Stimulated activated CD8-positive, alpha-beta memory T cell treated with anti-CD3 and anti-CD28 coated beads, Interleukin-4, amount 100 ng/mL, for 4 hours (primary cell): ENCODE results near the gene ADAMTS20.

Experiments
- DNase-seq, 2 donors: peaks; one replicate each; pipeline ENCODE4 v3.0.0-alpha.2; 2020; ENCODE audit warnings: low read depth in 2 of 2, low spot score in 1 of 2

Gene ADAMTS20

GRCh38 chr12:43482311-43483085 lies 69.5 kb downstream of the ADAMTS20 start:
- no peak for DNase-seq

GRCh38 chr12:43480591-43480990 lies 71.4 kb downstream of the ADAMTS20 start:
- no peak for DNase-seq

- no peak for DNase-seq
Observed at GRCh38 chr12:43462741-43463140, 89.3 kb downstream of the ADAMTS20 start.

GRCh38 chr12:43462080-43462479 lies 89.9 kb downstream of the ADAMTS20 start:
- no peak for DNase-seq

- no peak for DNase-seq
Observed at GRCh38 chr12:43459285-43459684, 92.7 kb downstream of the ADAMTS20 start.

GRCh38 chr12:43453761-43454160 lies 98.2 kb downstream of the ADAMTS20 start:
- DNase-seq: no peak

GRCh38 chr12:43444940-43445564 lies 107.0 kb downstream of the ADAMTS20 start:
- peak in 1 of 2 donors; percentile 13 for DNase-seq

GRCh38 chr12:43436597-43436996 lies 115.4 kb downstream of the ADAMTS20 start:
- DNase-seq: no peak

GRCh38 chr12:43434614-43435013 lies 117.4 kb downstream of the ADAMTS20 start:
- DNase-seq: no peak

- no peak for DNase-seq
Observed at GRCh38 chr12:43428088-43428600, 123.9 kb downstream of the ADAMTS20 start.

- DNase-seq: no peak
Observed at GRCh38 chr12:43425361-43425760, 126.6 kb downstream of the ADAMTS20 start.

- no peak for DNase-seq
Observed at GRCh38 chr12:43416981-43417380, 135.0 kb downstream of the ADAMTS20 start.

- no peak for DNase-seq
Observed at GRCh38 chr12:43407816-43408645, 144.0 kb downstream of the ADAMTS20 start.

GRCh38 chr12:43406801-43407200 lies 145.2 kb downstream of the ADAMTS20 start:
- DNase-seq: no peak

GRCh38 chr12:43402436-43402835 lies 149.6 kb downstream of the ADAMTS20 start:
- DNase-seq: no peak

- no peak for DNase-seq
Observed at GRCh38 chr12:43401096-43401495, 150.9 kb downstream of the ADAMTS20 start.

GRCh38 chr12:43396671-43397070 lies 155.3 kb downstream of the ADAMTS20 start:
- DNase-seq: no peak

- no peak for DNase-seq
Observed at GRCh38 chr12:43392116-43392515, 159.9 kb downstream of the ADAMTS20 start.

- DNase-seq: no peak
Observed at GRCh38 chr12:43381879-43382278, 170.1 kb downstream of the ADAMTS20 start.

GRCh38 chr12:43378448-43378847 lies 173.6 kb downstream of the ADAMTS20 start:
- no peak for DNase-seq

GRCh38 chr12:43370263-43370662 lies 181.7 kb downstream of the ADAMTS20 start:
- DNase-seq: no peak
